K562 (cell line): Measurements from ENCODE around the gene C1orf174. TPM values are rescaled to one million over a fixed set of nuclear protein-coding genes. Genes with fewer than 3 reads are reported as not detected.

Source experiments
- ATAC-seq: fragments of 200-7000 bp; cut with Tn5 transposase; 3 replicates; pipeline ENCODE4 v1.9.1; 2020; ENCODE audit warnings: moderate library complexity
- BruUV-seq: library from RNA; stranded (reverse); fragments of 400-500 nt; replicated peaks from 2 replicates; lab custom pipeline; 2021; lab: Mats Ljungman, UMichigan
- CTCF ChIA-PET: fragments of 300-600 bp; formaldehyde crosslinking; extraction: SDS; loops from one replicate; lab custom pipeline; 2021; ENCODE audit warnings: low intra/inter-chr PET ratio; lab: Yijun Ruan, JAX
- POLR2A ChIA-PET: fragments of 300-600, 350-650 bp; sonication (Branson Sonifier 250); formaldehyde crosslinking; extraction: SDS; loops from one replicate; lab custom pipeline; 2021; ENCODE audit warnings: antibody characterized with exemption, inconsistent platforms; lab: Yijun Ruan, JAX
- DNase-seq, 4 experiments: peaks; one replicate each; pipeline versions ENCODE4 v3.0.0 to v3.0.0-alpha.2; 2011 to 2018; ENCODE audit warnings: low spot score in 3 of 4, mixed read lengths in 3 of 4; ENCODE audit errors: extremely low read depth in 1 of 4
- FAIRE-seq: peaks from 2 replicates; lab custom pipeline; 2011; peaks lifted over from hg19 to GRCh38; lab: Jason Lieb, UNC
- H2AFZ ChIP-seq: 2 replicates; pipeline ENCODE4 v1.6.0; 2011; ENCODE audit warnings: low read depth, low read length, control low read depth, inconsistent platforms
- H3K27ac ChIP-seq: fragments of 200-600 bp; 3 replicates; pipeline ENCODE4 v1.8.0; 2011; ENCODE audit warnings: low read depth, mild to moderate bottlenecking, control low read depth, inconsistent platforms, low read length, moderate library complexity, mixed read lengths; ENCODE audit errors: extremely low read depth
- H3K27me3 ChIP-seq, 2 experiments: fragments of 300-600 bp in 1 of 2; 2 replicates in 1 of 2; 3 replicates in 1 of 2; pipeline versions ENCODE4 v1.6.0 to v1.8.0; 2011; ENCODE audit warnings: inconsistent platforms in 2 of 2, low read length in 2 of 2, mild to moderate bottlenecking in 1 of 2, mixed read lengths in 1 of 2, moderate library complexity in 1 of 2; ENCODE audit not compliant: control insufficient read depth in 2 of 2, insufficient read depth in 2 of 2
- H3K36me3 ChIP-seq: fragments of 300-600 bp; 3 replicates; pipeline ENCODE4 v1.8.0; 2011; ENCODE audit warnings: mild to moderate bottlenecking, low read length, inconsistent platforms; ENCODE audit not compliant: control insufficient read depth, insufficient read depth
- H3K4me1 ChIP-seq, 2 experiments: fragments of 200-600 bp in 1 of 2; replicated peaks in 1 of 2; 2 replicates in 1 of 2; 3 replicates in 1 of 2; pipeline versions ENCODE4 v1.5.1 to v1.8.0; 2011; ENCODE audit warnings: inconsistent platforms in 2 of 2, low read length in 2 of 2, mild to moderate bottlenecking in 1 of 2, mixed read lengths in 1 of 2, moderate library complexity in 1 of 2; ENCODE audit not compliant: control insufficient read depth in 2 of 2, insufficient read depth in 2 of 2
- H3K4me2 ChIP-seq: 2 replicates; pipeline ENCODE4 v1.6.1; 2011; ENCODE audit warnings: low read length, control low read depth, inconsistent platforms, mixed read lengths; ENCODE audit not compliant: insufficient read depth
- H3K4me3 ChIP-seq: fragments of 200-600 bp; sonication (generic), shearing (Covaris generic); 2 replicates; pipeline ENCODE4 v1.5.1; 2016; ENCODE audit warnings: control low read depth, inconsistent platforms
- H3K79me2 ChIP-seq: fragments of 200-600 bp; 3 replicates; pipeline ENCODE4 v1.8.0; 2011; ENCODE audit warnings: low read length, inconsistent platforms; ENCODE audit not compliant: control insufficient read depth, insufficient read depth
- H3K9ac ChIP-seq, 2 experiments: 2 replicates each; pipeline versions ENCODE4 v1.6.0 to v1.6.1; 2011; ENCODE audit warnings: low read depth in 2 of 2, low read length in 2 of 2, control low read depth in 1 of 2, inconsistent platforms in 1 of 2, mild to moderate bottlenecking in 1 of 2, mixed read lengths in 1 of 2; ENCODE audit not compliant: insufficient read depth in 1 of 2
- H3K9me1 ChIP-seq: one replicate; pipeline ENCODE4 v1.6.0; 2011; ENCODE audit warnings: inconsistent platforms, mild to moderate bottlenecking, low read length, moderate library complexity; ENCODE audit not compliant: control insufficient read depth, insufficient read depth
- H3K9me3 ChIP-seq: replicated peaks from 2 replicates; pipeline ENCODE4 v1.5.1; 2011; ENCODE audit warnings: low read depth, low read length, inconsistent platforms; ENCODE audit not compliant: control insufficient read depth, insufficient read depth
- H4K20me1 ChIP-seq: replicated peaks from 2 replicates; pipeline ENCODE4 v1.6.1; 2011; ENCODE audit warnings: low read length, inconsistent platforms, mixed read lengths; ENCODE audit not compliant: control insufficient read depth, insufficient read depth
- CCNT2 ChIP-seq: IDR thresholded peaks from 2 replicates; pipeline ENCODE4 v1.6.1; 2011; ENCODE audit warnings: borderline replicate concordance, low read depth, mild to moderate bottlenecking, moderate library complexity, mixed read lengths, low read length; ENCODE audit not compliant: insufficient read length; ENCODE audit errors: extremely low read depth
- ETV6 ChIP-seq, 3 experiments: fragments of 150-350 bp in 1 of 3; sonication (generic) in 1 of 3; formaldehyde crosslinking in 1 of 3; IDR thresholded peaks; 2 replicates each; pipeline versions ENCODE4 v1.6.1 to v1.8.0; 2014 to 2022; ENCODE audit warnings: borderline replicate concordance in 2 of 3, low read depth in 2 of 3, antibody characterized with exemption in 1 of 3, low read length in 1 of 3, mild to moderate bottlenecking in 1 of 3, missing genetic modification reagents in 1 of 3
- FOSL1 ChIP-seq: fragments of 200-800 bp; sonication (Bioruptor generic); conservative IDR thresholded peaks from 2 replicates; pipeline ENCODE4 v1.6.1; 2016; ENCODE audit warnings: missing genetic modification characterization, missing compliant biosample characterization
- GTF2B ChIP-seq: IDR thresholded peaks from 2 replicates; pipeline ENCODE4 v1.6.1; 2011; ENCODE audit not compliant: insufficient read length; ENCODE audit errors: extremely low read depth
- ILK ChIP-seq: fragments of 450-650 bp; IDR thresholded peaks from 2 replicates; pipeline ENCODE4 v1.6.1; 2016; ENCODE audit warnings: missing genetic modification characterization, low read depth, mild to moderate bottlenecking, missing compliant biosample characterization, moderate library complexity, borderline replicate concordance
- JUNB ChIP-seq: fragments of 450-650 bp; formaldehyde crosslinking; conservative IDR thresholded peaks from 2 replicates; pipeline ENCODE4 v1.4.0; 2020; ENCODE audit warnings: mild to moderate bottlenecking
- MED1 ChIP-seq: sonication (generic); formaldehyde crosslinking; IDR thresholded peaks from 2 replicates; pipeline ENCODE4 v1.8.1; 2023; ENCODE audit warnings: missing genetic modification reagents, borderline replicate concordance
- NCOA1 ChIP-seq: fragments of 450-650 bp; IDR thresholded peaks from 2 replicates; pipeline ENCODE4 v1.6.1; 2016; ENCODE audit warnings: low read depth
- NCOR1 ChIP-seq: fragments of 450-650 bp; IDR thresholded peaks from 2 replicates; pipeline ENCODE4 v1.6.1; 2016; ENCODE audit warnings: mild to moderate bottlenecking, moderate library complexity
- RNF2 ChIP-seq: sonication (generic); IDR thresholded peaks from 2 replicates; pipeline ENCODE4 v1.6.1; 2016
- ZBTB26 ChIP-seq: fragments of 450-650 bp; formaldehyde crosslinking; IDR thresholded peaks from 2 replicates; pipeline ENCODE4 v1.4.0; 2022; ENCODE audit warnings: missing genetic modification characterization
- ZKSCAN3 ChIP-seq: fragments of 250-450 bp; sonication (Bioruptor Pico); IDR thresholded peaks from 2 replicates; pipeline ENCODE4 v1.4.0; 2020
- ZNF444 ChIP-seq: fragments of 250-450 bp; sonication (Bioruptor Pico); IDR thresholded peaks from 2 replicates; pipeline ENCODE4 v1.4.0; 2020; ENCODE audit warnings: mild to moderate bottlenecking, moderate library complexity
- WGBS: fragments of 100-300 bp; shearing (Covaris generic); methylation state at CpG from one replicate; pipeline ENCODE4 v1.1.6; 2016; ENCODE audit warnings: low coverage, mixed read lengths; ENCODE audit not compliant: insufficient coverage; ENCODE audit errors: missing lambda C conversion rate; 5-methylcytosine and 5-hydroxymethylcytosine counted together
- in situ Hi-C: fragments of 300-500 bp; cut with MboI; formaldehyde crosslinking; loops from 4 replicates; pipeline ENCODE4 v1.15.0; 2018; ENCODE audit warnings: inconsistent platforms, mixed read lengths
- intact Hi-C: fragments of 100-400 bp; cut with micrococcal nuclease; formaldehyde crosslinking; loops from 2 replicates; pipeline ENCODE4 v1.14.2; 2022
- polyA plus RNA-seq, 8 experiments: library from polyadenylated mRNA; depleted of rRNA in 4 of 8; stranded (reverse) in 5 of 8; unstranded in 3 of 8; fragments of >200 nt; fragmentation: Nextera tagmentation in 2 of 8; fragmentation: Illumina TruSeq in 1 of 8; extraction: Ambion mirVana in 2 of 8; extraction: Trizol in 1 of 8; gene quantifications; 2 replicates each; pipeline versions ENCODE4 v1.2.1 to v1.2.3, GENCODE V29; 2011 to 2014; ENCODE audit warnings: inconsistent platforms in 1 of 8, missing spikeins in 1 of 8
- total RNA-seq, 7 experiments: library from RNA; depleted of rRNA in 6 of 7; stranded (reverse); fragments of >200 nt in 6 of 7; fragmentation: Illumina TruSeq in 2 of 7; extraction: Trizol in 2 of 7; gene quantifications; 2 replicates each; pipeline versions ENCODE4 v1.2.1 to v1.2.3, GENCODE V29; 2011 to 2021; ENCODE audit warnings: low replicate concordance in 1 of 7

The C1orf174 gene
- total and polyA plus RNA-seq, 9 of the 15 experiments (the other 6 are each of a cell fraction or from before 2014, with no cell fraction given) = 38.5 to 64.9 (median 45.4) TPM

GRCh38 chr1:3902111-3902511 lies 2.0 kb upstream of the C1orf174 start:
- intact Hi-C loops = no loop called here
- Histone ChIP-seq H3K27me3 (no peaks in the 10 kb centered on the region), H3K4me1 (peaks cover 2 to 51% of the 10 kb centered on the region in 2 experiments; a peak in 4 of 5 replicates), H3K4me2 (no peak overlapping the region), H2AFZ (no peak overlapping the region), H3K36me3 (no peaks in the 10 kb centered on the region), H3K79me2 (peaks cover 29% of the 10 kb centered on the region), H3K9me1 (no peaks in the 10 kb centered on the region), H3K9me3 (no peaks in the 10 kb centered on the region), H3K27ac (no peak overlapping the region), H3K4me3 (no peak overlapping the region), H3K9ac (no peak overlapping the region), H4K20me1 (no peaks in the 10 kb centered on the region; the same call in 1 of the 2 replicates)
- DNase-seq (no peak), ATAC-seq (no peak), FAIRE-seq (no peak)
- in situ Hi-C loops = no loop called here
- POLR2A ChIA-PET = interaction anchor here (0.6 to 1.1 kb wide), 2 partner anchors 24 to 134 kb away, joined by 3 read pairs; no protein-coding TSS in a partner anchor
- 91% methylated on average over 15 of the region's 15 CpGs for WGBS
- no peak for TF ChIP-seq NCOR1
- BruUV-seq = no TSS peak
- CTCF ChIA-PET = no interaction called here

DNA sequence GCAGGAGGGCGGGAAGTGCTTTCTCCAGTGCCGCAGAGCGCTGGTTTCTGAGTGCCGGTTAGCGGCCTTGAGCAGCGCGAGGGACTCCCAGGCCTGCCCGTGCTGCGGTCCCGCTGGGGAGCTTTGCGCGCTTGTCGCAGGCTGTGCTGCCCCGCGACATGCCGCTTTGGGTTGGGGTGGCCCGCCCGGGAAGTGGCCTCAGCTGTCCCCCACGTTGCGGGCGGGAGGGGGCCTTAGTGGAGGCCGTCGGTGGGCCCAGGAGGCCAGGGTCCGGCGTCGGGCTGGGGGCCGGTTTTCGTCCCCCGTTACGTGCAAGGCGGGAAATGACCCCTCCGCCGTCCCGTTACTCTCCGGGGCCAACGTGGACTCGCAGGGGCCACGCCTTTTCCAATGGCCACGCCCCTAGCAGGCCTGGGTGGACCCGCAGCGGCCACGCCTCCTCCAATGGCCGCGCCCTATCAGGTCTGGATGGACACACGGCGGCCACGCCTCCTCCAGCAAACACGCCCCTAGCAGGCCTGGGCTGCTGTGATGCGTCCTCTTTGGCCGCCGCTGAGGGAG lies 977 bp upstream of the C1orf174 start:
- peaks cover 39% of the 10 kb centered on the region for H3K79me2 ChIP-seq
- peaks cover 6% of the 10 kb centered on the region; the same call in 1 of the 2 replicates for H4K20me1 ChIP-seq
- H3K4me1 ChIP-seq = peaks cover 0 to 43% of the 10 kb centered on the region in 2 experiments; a peak in 4 of 5 replicates
- H2AFZ ChIP-seq = peak overlapping the region; percentile 98
- DNase-seq (peak; percentile 98 to 100 (median 99)), FAIRE-seq (peak; percentile 96), ATAC-seq (peak; percentile 88)
- intact Hi-C loops = loop anchor here (1.0 to 2.0 kb wide), 5 partner anchors 31 to 251 kb away; partner anchors contain the start of genes CEP104, DFFB, LRRC47 and WRAP73
- no TSS peak for BruUV-seq
- H3K4me2 ChIP-seq = peak overlapping the region; percentile 99
- WGBS = 1% methylated on average over 50 of the region's 51 CpGs
- CTCF ChIA-PET = no interaction called here
- H3K9me3 ChIP-seq = no peaks in the 10 kb centered on the region
- peaks cover 8% of the 10 kb centered on the region; the same call in 2 of the 3 replicates for H3K36me3 ChIP-seq
- peak overlapping the region; percentile 100 for H3K27ac ChIP-seq
- no peaks in the 10 kb centered on the region for H3K27me3 ChIP-seq
- POLR2A ChIA-PET = interaction anchor here (0.6 to 1.6 kb wide), 9 partner anchors 10 to 328 kb away, joined by 3 to 8 read pairs (median 3); no protein-coding TSS in a partner anchor
- peak overlapping the region; percentile 92 to 98 for H3K9ac ChIP-seq
- peak overlapping the region; percentile 74 for H3K4me3 ChIP-seq
- in situ Hi-C loops = no loop called here
- no peaks in the 10 kb centered on the region for H3K9me1 ChIP-seq
- TF ChIP-seq CCNT2 = no peak
- TF ChIP-seq ILK (tag) = no peak
- no peak for TF ChIP-seq MED1 (CRISPR knock-in tag)
- no peak for TF ChIP-seq RNF2
- TF ChIP-seq NCOA1 = no peak
- no peak for TF ChIP-seq ZNF444 (CRISPR knock-in tag)
- TF ChIP-seq ETV6 (IDR thresholded peaks at IDR 0.05; ENCODE audit: borderline replicate concordance in 1 of 2, low read depth in 2 of 2, low read length in 1 of 2) = no peak
- TF ChIP-seq ETV6 (CRISPR knock-in tag; IDR thresholded peaks at IDR 0.05; ENCODE audit: borderline replicate concordance) = no peak
- no peak for TF ChIP-seq GTF2B
- no peak for TF ChIP-seq FOSL1 (tag)
- TF ChIP-seq ZKSCAN3 (CRISPR knock-in tag) = no peak
- no peak for TF ChIP-seq JUNB (CRISPR knock-in tag)
- no peak for TF ChIP-seq ZBTB26 (CRISPR knock-in tag)
